Stimulated activated CD4-positive, alpha-beta T cell treated with anti-CD3 and anti-CD28 coated beads, Interleukin-2, amount 100 ng/mL, for 4 hours (primary cell): ENCODE results near the gene FOSL1.

Experiments
- DNase-seq: peaks from one replicate; pipeline ENCODE4 v3.0.0-alpha.2; 2020; ENCODE audit warnings: low read depth

FOSL1 gene

GRCh38 chr11:65919573-65920371, 19.6 kb upstream of the FOSL1 start:
- peak; percentile 49 for DNase-seq

- peak; percentile 98 for DNase-seq
Measured at GRCh38 chr11:65919141-65919572, 19.0 kb upstream of the FOSL1 start, which contains the start of gene DRAP1. TSS of gene DRAP1 (plus strand) at chr11:65919426. CDS start at chr11:65919502, 76 bp downstream.

- DNase-seq, result no peak
Measured at GRCh38 chr11:65918211-65919140, 18.3 kb upstream of the FOSL1 start, which contains the start of gene C11orf68. TSS of gene C11orf68 (minus strand) at chr11:65919062. CDS start at chr11:65919031, 31 bp downstream.

GRCh38 chr11:65917434-65918210, 17.4 kb upstream of the FOSL1 start:
- no peak for DNase-seq

- no peak for DNase-seq
Measured at GRCh38 chr11:65917077-65917433, 16.9 kb upstream of the FOSL1 start.

GRCh38 chr11:65916391-65916790, 16.2 kb upstream of the FOSL1 start:
- DNase-seq, result no peak

GRCh38 chr11:65915821-65916251, 15.6 kb upstream of the FOSL1 start:
- DNase-seq, result no peak

- DNase-seq, result no peak
Measured at GRCh38 chr11:65915101-65915820, 15.1 kb upstream of the FOSL1 start.

- no peak for DNase-seq
Measured at GRCh38 chr11:65912845-65913244, 12.7 kb upstream of the FOSL1 start.

GRCh38 chr11:65911682-65912568, 11.7 kb upstream of the FOSL1 start:
- no peak for DNase-seq

GRCh38 chr11:65907878-65908277, 7.7 kb upstream of the FOSL1 start:
- DNase-seq, result no peak

GRCh38 chr11:65906602-65907001, 6.4 kb upstream of the FOSL1 start:
- DNase-seq, result no peak

GRCh38 chr11:65903715-65904114, 3.5 kb upstream of the FOSL1 start:
- no peak for DNase-seq

- DNase-seq, result no peak
Measured at GRCh38 chr11:65903068-65903481, 2.9 kb upstream of the FOSL1 start.

GRCh38 chr11:65900899-65901180, 652 bp upstream of the FOSL1 start:
- no peak for DNase-seq

- peak; percentile 77 for DNase-seq
Measured at GRCh38 chr11:65899356-65900124, 648 bp downstream of the FOSL1 start.

GRCh38 chr11:65898656-65899355, 1.4 kb downstream of the FOSL1 start:
- DNase-seq, result no peak

GRCh38 chr11:65897020-65897471, 3.1 kb downstream of the FOSL1 start:
- DNase-seq, result no peak
